ENCODE data around the gene RASSF5.

- TF ChIP-seq, protein P1, sequence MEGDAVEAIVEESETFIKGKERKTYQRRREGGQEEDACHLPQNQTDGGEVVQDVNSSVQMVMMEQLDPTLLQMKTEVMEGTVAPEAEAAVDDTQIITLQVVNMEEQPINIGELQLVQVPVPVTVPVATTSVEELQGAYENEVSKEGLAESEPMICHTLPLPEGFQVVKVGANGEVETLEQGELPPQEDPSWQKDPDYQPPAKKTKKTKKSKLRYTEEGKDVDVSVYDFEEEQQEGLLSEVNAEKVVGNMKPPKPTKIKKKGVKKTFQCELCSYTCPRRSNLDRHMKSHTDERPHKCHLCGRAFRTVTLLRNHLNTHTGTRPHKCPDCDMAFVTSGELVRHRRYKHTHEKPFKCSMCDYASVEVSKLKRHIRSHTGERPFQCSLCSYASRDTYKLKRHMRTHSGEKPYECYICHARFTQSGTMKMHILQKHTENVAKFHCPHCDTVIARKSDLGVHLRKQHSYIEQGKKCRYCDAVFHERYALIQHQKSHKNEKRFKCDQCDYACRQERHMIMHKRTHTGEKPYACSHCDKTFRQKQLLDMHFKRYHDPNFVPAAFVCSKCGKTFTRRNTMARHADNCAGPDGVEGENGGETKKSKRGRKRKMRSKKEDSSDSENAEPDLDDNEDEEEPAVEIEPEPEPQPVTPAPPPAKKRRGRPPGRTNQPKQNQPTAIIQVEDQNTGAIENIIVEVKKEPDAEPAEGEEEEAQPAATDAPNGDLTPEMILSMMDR (IDR thresholded peaks at IDR 0.05), result no peak
- no peak for TF ChIP-seq POLR2A (IDR thresholded peaks at IDR 0.05)
Measured at GRCh38 chr1:206508956-206509355, 1.6 kb downstream of the RASSF5 start.
